Activated naive CD8-positive, alpha-beta T cell (primary cell): Measurements from ENCODE around the gene POLR1E.
"Not testable (repeated sequence)": the region's sequence is repeated elsewhere in the genome, so short reads cannot be mapped to it uniquely, and the experiment has no call there.

Source experiments
- H3K27ac Mint-ChIP-seq: one replicate; pipeline ENCODE4 v1.8.0; 2021; ENCODE audit warnings: mixed read lengths
- H3K27me3 Mint-ChIP-seq: one replicate; pipeline ENCODE4 v1.8.0; 2021; ENCODE audit warnings: mixed read lengths
- H3K36me3 Mint-ChIP-seq: one replicate; pipeline ENCODE4 v1.8.0; 2021; ENCODE audit warnings: mixed read lengths
- H3K4me1 Mint-ChIP-seq: one replicate; pipeline ENCODE4 v1.8.0; 2021; ENCODE audit warnings: low read depth, mixed read lengths
- H3K4me3 Mint-ChIP-seq: one replicate; pipeline ENCODE4 v1.8.0; 2021; ENCODE audit warnings: mild to moderate bottlenecking, mixed read lengths
- H3K9me3 Mint-ChIP-seq: one replicate; pipeline ENCODE4 v1.8.0; 2021; ENCODE audit warnings: low read depth, mixed read lengths

The POLR1E gene

GRCh38 chr9:37508135-37508833 lies 22.5 kb downstream of the POLR1E start:
- Mint-ChIP-seq H3K27ac (no peak overlapping the region), H3K4me1 (peaks cover 5% of the 10 kb centered on the region), H3K36me3 (peaks cover 3% of the 10 kb centered on the region), H3K4me3 (no peak overlapping the region), H3K27me3 (no peaks in the 10 kb centered on the region), H3K9me3 (no peaks in the 10 kb centered on the region)

DNA sequence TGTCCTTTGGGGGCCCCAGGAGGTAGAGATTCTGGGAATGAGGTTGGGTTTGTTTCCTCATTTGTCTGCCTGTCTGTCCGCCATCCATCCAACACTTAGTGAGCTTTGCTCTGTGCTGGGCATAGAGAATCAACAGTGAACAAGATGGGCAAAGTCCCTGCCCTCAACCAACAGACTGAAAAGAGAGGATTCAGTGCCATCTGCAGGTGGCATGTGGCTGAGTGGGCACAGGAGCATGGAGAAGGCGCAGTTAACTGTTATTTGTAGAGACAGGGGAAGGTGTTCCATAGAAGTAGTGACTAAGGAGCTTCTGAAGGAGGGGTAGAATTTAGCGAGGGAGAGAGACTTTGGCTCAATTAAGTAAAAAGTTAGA lies 23.1 kb downstream of the POLR1E start:
- Mint-ChIP-seq H3K9me3 (no peaks in the 10 kb centered on the region), H3K27me3 (no peaks in the 10 kb centered on the region), H3K4me1 (peaks cover 2% of the 10 kb centered on the region), H3K4me3 (no peak overlapping the region), H3K27ac (no peak overlapping the region), H3K36me3 (peaks cover 3% of the 10 kb centered on the region)

- Mint-ChIP-seq H3K9me3 (no peaks in the 10 kb centered on the region), H3K27me3 (no peaks in the 10 kb centered on the region), H3K4me3 (no peak overlapping the region), H3K27ac (no peak overlapping the region), H3K36me3 (no peaks in the 10 kb centered on the region), H3K4me1 (no peaks in the 10 kb centered on the region)
These were observed 23.8 kb downstream of the POLR1E start for GRCh38 chr9:37509536-37509935.

GRCh38 chr9:37510053-37510452 lies 24.3 kb downstream of the POLR1E start:
- H3K9me3 Mint-ChIP-seq, H3K36me3 Mint-ChIP-seq, H3K4me3 Mint-ChIP-seq, H3K27ac Mint-ChIP-seq, H3K27me3 Mint-ChIP-seq, H3K4me1 Mint-ChIP-seq: not testable (repeated sequence)

GRCh38 chr9:37511016-37512010 lies 25.6 kb downstream of the POLR1E start:
- no peaks in the 10 kb centered on the region for H3K27me3 Mint-ChIP-seq
- H3K4me3 Mint-ChIP-seq = no peak overlapping the region
- H3K9me3 Mint-ChIP-seq = no peaks in the 10 kb centered on the region
- peaks cover 3% of the 10 kb centered on the region for H3K36me3 Mint-ChIP-seq
- H3K4me1 Mint-ChIP-seq = no peaks in the 10 kb centered on the region
- H3K27ac Mint-ChIP-seq = no peak overlapping the region

GRCh38 chr9:37512437-37512836 lies 26.7 kb downstream of the POLR1E start:
- no peak overlapping the region for H3K27ac Mint-ChIP-seq
- no peak overlapping the region for H3K4me3 Mint-ChIP-seq
- H3K27me3 Mint-ChIP-seq = no peaks in the 10 kb centered on the region

DNA sequence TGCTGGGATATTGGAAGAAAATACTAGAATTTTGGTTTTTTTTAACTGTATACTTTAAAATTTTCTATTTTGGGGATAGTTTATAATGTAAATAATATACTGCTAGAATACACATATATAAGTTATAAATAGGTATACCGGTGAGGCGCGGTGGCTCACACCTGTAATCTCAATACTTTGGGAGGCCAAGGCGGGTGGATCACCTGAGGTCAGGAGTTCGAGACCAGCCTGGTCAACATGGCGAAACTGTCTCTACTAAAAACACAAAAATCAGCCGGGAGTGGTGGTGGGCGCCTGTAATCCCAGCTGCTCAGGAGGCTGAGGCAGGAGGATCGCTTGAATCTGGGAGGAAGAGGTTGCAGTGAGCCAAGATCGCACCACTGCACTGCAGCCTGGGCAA lies 28.7 kb downstream of the POLR1E start:
- H3K36me3 Mint-ChIP-seq, H3K27me3 Mint-ChIP-seq, H3K4me3 Mint-ChIP-seq, H3K9me3 Mint-ChIP-seq, H3K27ac Mint-ChIP-seq, H3K4me1 Mint-ChIP-seq: not testable (repeated sequence)

More at GRCh38 chr9:37512437-37512836, 26.7 kb downstream of the POLR1E start:
- Mint-ChIP-seq H3K4me1 (no peaks in the 10 kb centered on the region), H3K9me3 (no peaks in the 10 kb centered on the region), H3K36me3 (peaks cover 3% of the 10 kb centered on the region)

GRCh38 chr9:37514999-37515398 lies 29.3 kb downstream of the POLR1E start:
- H3K4me1 Mint-ChIP-seq = no peaks in the 10 kb centered on the region

DNA sequence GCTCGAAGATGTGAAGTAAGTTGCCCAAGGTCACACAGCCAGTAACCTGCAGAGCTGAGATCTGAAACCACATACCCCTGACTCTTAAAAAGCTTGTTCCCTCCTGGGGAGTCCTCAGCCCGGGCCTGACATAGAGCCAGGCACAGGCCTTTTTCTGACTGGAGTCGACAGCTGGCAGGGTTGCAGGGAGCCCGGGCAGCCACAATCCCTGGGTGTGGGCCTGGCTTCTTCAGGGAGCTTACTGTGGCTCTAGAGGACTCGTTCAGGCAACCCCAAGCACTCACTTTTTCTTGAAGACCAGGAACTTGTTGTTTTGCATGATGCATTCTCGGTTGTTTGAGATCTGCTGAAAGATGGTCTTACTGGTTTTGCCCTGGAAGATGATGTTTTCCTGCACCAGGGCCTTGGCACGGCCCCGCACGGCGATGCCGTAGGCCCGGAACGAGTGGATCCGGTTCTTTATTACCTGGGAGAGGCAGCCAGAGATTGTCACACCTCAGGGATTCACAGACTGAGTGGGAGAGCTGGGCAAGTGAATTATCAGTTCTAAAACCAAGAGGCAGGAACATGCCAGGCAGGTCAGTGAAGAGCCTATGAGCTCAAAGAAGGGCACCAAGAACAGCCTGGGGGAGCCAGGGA lies 30.0 kb downstream of the POLR1E start:
- Mint-ChIP-seq H3K27ac (no peak overlapping the region), H3K4me3 (no peak overlapping the region), H3K4me1 (no peaks in the 10 kb centered on the region), H3K27me3 (no peaks in the 10 kb centered on the region), H3K36me3 (peaks cover 7% of the 10 kb centered on the region), H3K9me3 (no peaks in the 10 kb centered on the region)

More at GRCh38 chr9:37514999-37515398, 29.3 kb downstream of the POLR1E start:
- Mint-ChIP-seq H3K9me3 (no peaks in the 10 kb centered on the region), H3K36me3 (peaks cover 5% of the 10 kb centered on the region), H3K27me3 (no peaks in the 10 kb centered on the region), H3K4me3 (no peak overlapping the region), H3K27ac (no peak overlapping the region)

DNA sequence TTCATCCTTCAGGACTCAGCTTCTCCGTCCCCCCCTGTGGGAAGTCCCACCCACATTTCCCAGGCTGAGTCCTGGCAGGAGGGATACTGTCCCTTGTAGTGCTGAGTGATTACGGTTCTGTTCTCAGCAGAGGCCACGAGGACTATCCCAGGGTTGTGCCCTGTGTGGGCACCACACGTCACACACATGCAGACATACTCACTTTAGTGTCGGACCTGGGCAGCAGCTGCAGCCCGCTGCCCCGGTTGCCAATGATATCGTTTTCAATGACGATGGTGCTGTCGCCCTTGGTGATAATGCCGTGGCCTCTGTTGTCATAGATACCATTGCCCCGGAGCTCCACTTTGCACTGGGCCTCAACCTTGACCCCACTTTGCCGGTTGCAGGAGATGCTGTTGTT lies 32.2 kb downstream of the POLR1E start:
- Mint-ChIP-seq H3K4me3 (no peak overlapping the region), H3K36me3 (peaks cover 11% of the 10 kb centered on the region), H3K27ac (no peak overlapping the region), H3K27me3 (no peaks in the 10 kb centered on the region), H3K9me3 (no peaks in the 10 kb centered on the region), H3K4me1 (no peaks in the 10 kb centered on the region)

DNA sequence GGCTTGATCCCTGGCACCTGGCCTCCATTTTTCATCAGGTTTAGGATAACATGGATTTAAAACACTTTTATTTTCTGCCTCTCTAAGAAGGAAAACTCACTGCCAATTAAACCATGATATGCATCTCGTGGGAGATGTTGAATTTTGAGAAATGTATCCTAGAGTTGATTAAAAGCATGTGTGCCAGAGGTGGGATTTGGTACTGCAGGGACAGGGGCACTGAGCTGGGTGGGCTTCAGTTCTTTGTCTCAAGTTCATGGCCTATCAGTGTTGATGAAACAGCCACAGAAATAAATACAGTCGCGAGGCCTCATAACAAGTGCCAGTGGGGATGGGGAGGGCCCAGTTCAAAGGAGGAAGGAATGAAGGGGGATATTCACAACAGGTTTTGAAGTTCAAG lies 34.9 kb downstream of the POLR1E start:
- H3K4me1 Mint-ChIP-seq = no peaks in the 10 kb centered on the region
- H3K4me3 Mint-ChIP-seq = no peak overlapping the region
- H3K27ac Mint-ChIP-seq = no peak overlapping the region
- no peaks in the 10 kb centered on the region for H3K9me3 Mint-ChIP-seq
- no peaks in the 10 kb centered on the region for H3K27me3 Mint-ChIP-seq
- H3K36me3 Mint-ChIP-seq = peaks cover 9% of the 10 kb centered on the region

GRCh38 chr9:37521111-37521510 lies 35.4 kb downstream of the POLR1E start:
- Mint-ChIP-seq H3K27ac (no peak overlapping the region), H3K4me3 (no peak overlapping the region), H3K36me3 (peaks cover 9% of the 10 kb centered on the region), H3K4me1 (no peaks in the 10 kb centered on the region), H3K9me3 (no peaks in the 10 kb centered on the region), H3K27me3 (no peaks in the 10 kb centered on the region)

DNA sequence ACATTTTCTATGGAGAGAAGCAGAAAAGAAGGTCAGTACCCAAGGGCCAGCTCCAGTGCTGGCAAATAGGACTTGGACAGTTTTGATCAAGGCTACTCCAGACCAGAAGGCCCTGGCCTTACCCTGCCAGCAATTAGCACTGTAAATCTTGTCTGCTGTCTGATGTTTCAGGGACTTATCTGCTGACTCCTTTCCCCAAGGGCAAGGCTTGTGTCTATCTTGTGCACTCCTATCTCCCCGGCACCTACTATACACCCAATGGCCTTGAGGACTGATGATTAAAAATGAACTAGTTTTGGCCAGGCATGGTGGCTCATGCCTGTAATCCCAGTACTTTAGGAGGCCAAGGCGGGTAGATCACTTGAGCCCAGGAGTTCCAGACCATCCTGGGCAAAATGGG lies 37.2 kb downstream of the POLR1E start:
- H3K36me3 Mint-ChIP-seq = peaks cover 11% of the 10 kb centered on the region
- H3K4me3 Mint-ChIP-seq = no peak overlapping the region
- H3K4me1 Mint-ChIP-seq = no peaks in the 10 kb centered on the region
- no peak overlapping the region for H3K27ac Mint-ChIP-seq
- no peaks in the 10 kb centered on the region for H3K9me3 Mint-ChIP-seq
- no peaks in the 10 kb centered on the region for H3K27me3 Mint-ChIP-seq

GRCh38 chr9:37523916-37524315 lies 38.2 kb downstream of the POLR1E start:
- H3K36me3 Mint-ChIP-seq = peaks cover 11% of the 10 kb centered on the region
- H3K4me3 Mint-ChIP-seq = no peak overlapping the region
- H3K4me1 Mint-ChIP-seq = peaks cover 5% of the 10 kb centered on the region
- no peak overlapping the region for H3K27ac Mint-ChIP-seq
- no peaks in the 10 kb centered on the region for H3K27me3 Mint-ChIP-seq
- H3K9me3 Mint-ChIP-seq = no peaks in the 10 kb centered on the region
